ENCODE results near the gene SLC35F3.

- TF ChIP-seq POLR2A (IDR thresholded peaks at IDR 0.05; ENCODE audit: extremely low read depth, insufficient read length) (no peak), CTCF (IDR thresholded peaks at IDR 0.05; ENCODE audit: low read depth, low read length) (no peak), MAX (IDR thresholded peaks at IDR 0.05; ENCODE audit: low read depth, low read length) (no peak), MYC (IDR thresholded peaks at IDR 0.05; ENCODE audit: low read depth, low read length) (no peak)
Measured at GRCh38 chr1:234371414-234371813, 466.9 kb downstream of the SLC35F3 start.

All from NB4 (cell line).